WERI-Rb-1 (cell line): ENCODE data around the gene SLC25A41.

Experiments used
- DNase-seq: peaks from one replicate; pipeline ENCODE4 v3.0.0-alpha.2; 2020
- H3K27ac ChIP-seq: fragments of 250-450 bp; sonication (Bioruptor Pico); 2 replicates; pipeline ENCODE4 v1.5.1; 2020; ENCODE audit warnings: mild to moderate bottlenecking, moderate library complexity
- H3K27me3 ChIP-seq: fragments of 250-450 bp; sonication (Bioruptor Pico); 2 replicates; pipeline ENCODE4 v1.5.1; 2021; ENCODE audit warnings: mild to moderate bottlenecking, low read depth, moderate library complexity; ENCODE audit not compliant: insufficient read depth, severe bottlenecking
- H3K36me3 ChIP-seq: fragments of 250-450 bp; sonication (Bioruptor Pico); 2 replicates; pipeline ENCODE4 v1.5.1; 2020; ENCODE audit warnings: mild to moderate bottlenecking, moderate library complexity
- H3K4me3 ChIP-seq: 2 replicates; pipeline ENCODE4 v1.5.1; 2011; ENCODE audit warnings: low read depth, mild to moderate bottlenecking, control low read depth, low read length
- H3K9me3 ChIP-seq: fragments of 250-450 bp; sonication (Bioruptor Pico); 2 replicates; pipeline ENCODE4 v1.5.1; 2021; ENCODE audit warnings: mild to moderate bottlenecking, moderate library complexity; ENCODE audit not compliant: severe bottlenecking
- CTCF ChIP-seq: IDR thresholded peaks from 2 replicates; pipeline ENCODE4 v1.5.1; 2011; ENCODE audit warnings: low read depth, mild to moderate bottlenecking, control low read depth, inconsistent platforms, low read length

The SLC25A41 gene

GRCh38 chr19:6378041-6378440, 55.5 kb downstream of the SLC25A41 start:
- Histone ChIP-seq H3K36me3 (peaks cover 55% of the 10 kb centered on the region), H3K27me3 (no peaks in the 10 kb centered on the region), H3K27ac (no peak overlapping the region), H3K4me3 (no peak overlapping the region), H3K9me3 (no peaks in the 10 kb centered on the region)
- DNase-seq: no peak
- TF ChIP-seq CTCF: no peak

- H3K27ac ChIP-seq: no peak overlapping the region
These were observed 56.9 kb downstream of the SLC25A41 start for GRCh38 chr19:6376512-6377190.

More at GRCh38 chr19:6376512-6377190, 56.9 kb downstream of the SLC25A41 start:
- H3K4me3 ChIP-seq: no peak overlapping the region
- no peak for TF ChIP-seq CTCF
- no peaks in the 10 kb centered on the region for H3K9me3 ChIP-seq
- no peaks in the 10 kb centered on the region for H3K27me3 ChIP-seq
- peaks cover 46% of the 10 kb centered on the region for H3K36me3 ChIP-seq
- no peak for DNase-seq
